ENCODE measurements around the gene SCAF11. TPM values are rescaled to one million over a fixed set of nuclear protein-coding genes. Genes with fewer than 3 reads are reported as not detected.

The SCAF11 gene
- total RNA-seq, 1 donor from 2014 or later = 64.8 TPM

DNA sequence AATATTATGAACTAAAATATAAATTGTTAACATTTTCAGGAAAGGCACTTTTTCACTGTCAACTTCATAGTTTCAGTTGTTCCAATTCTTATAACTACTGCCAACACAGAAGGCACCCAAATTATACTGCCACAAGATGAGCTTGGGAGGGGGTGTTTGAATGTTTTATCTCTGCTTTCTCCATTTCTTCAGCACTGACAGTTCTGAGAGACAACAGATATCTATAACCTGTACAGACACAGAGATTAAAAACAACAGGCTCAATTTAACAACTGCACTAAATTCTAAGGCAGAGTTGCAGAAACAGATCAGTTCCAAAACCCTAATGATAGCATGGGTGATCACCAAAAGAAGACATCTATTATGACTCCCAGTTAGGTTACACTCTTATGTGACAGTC, 12.8 kb downstream of the SCAF11 start:
- no peak for ATAC-seq

DNA sequence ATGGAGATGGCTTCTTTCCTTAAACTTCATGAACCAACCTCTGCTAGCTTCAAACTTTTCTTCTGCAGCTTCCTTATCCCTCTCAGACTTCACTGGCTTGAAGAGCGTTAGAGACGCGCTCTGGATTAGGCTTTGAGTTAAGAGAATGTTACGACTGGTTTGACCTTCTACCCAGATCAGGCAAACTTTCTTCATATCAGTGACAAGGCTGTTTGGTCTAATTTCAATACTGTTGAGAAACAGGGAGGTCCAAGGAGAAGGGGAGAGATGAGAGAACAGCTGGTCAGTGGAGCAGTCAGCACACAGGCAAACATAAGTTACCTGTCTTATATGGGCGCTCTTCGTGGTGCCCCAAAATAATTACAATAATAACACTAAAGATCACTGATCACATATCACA, 14.9 kb downstream of the SCAF11 start:
- ATAC-seq = no peak

DNA sequence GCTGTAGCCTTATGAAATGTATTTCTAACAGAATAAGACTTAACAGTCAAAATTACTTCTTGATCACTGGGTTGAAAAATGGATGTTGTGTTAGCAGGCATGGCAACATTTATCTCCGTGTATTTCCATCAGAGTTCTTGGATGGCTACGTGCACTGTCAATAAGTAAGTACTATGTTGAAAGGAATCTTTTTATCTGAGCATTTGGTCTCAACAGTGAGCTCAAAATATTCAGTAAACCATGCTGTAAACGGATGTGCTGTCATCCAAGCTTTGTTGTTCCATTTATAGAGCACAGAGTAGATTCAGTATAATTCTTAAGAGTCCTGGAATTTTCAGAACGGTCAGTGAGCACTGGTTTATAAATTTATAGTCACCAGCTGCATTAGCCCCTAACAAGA, 15.5 kb downstream of the SCAF11 start:
- ATAC-seq = no peak

- no peak for ATAC-seq
Observed at GRCh38 chr12:45974171-45974719, 16.1 kb downstream of the SCAF11 start.

- ATAC-seq = no peak
Observed at GRCh38 chr12:45973526-45973925, 16.8 kb downstream of the SCAF11 start.

DNA sequence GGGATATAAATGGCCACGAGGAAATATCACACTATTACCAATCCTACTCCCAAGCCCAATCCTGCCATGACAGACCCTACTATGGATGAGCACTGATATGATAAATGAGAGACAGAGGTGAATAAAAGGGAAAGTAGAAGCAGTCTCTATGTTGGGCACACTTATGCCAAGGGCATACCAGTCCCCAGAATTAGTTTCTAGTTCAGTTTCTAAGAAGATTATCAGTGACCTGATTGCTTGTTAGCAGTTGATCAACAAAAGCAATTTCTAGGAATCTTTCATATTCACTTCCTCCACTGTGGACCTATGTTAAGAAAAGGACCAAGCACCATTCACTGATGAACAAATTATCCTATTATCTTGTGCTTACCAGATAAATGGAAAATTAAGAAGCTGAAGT, 20.0 kb downstream of the SCAF11 start:
- ATAC-seq = no peak

DNA sequence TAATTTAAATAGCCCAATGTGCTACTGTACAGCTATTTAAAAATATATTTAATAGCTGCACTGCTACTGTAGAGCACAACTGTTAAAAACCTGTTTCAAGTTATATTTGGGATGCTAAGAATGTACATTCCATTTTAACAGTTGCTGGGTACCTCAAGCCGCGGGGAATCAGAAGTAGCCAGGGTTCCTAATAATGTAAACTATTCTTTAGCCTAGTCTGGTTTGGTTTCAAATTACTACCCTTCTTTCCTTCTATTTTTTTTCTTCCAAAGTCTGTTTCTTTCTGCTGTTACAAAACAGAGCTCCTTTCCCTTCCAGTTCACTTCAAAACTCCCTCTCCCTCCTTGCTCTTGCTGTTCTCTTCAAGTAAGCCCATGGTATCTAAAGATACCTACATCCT, 21.3 kb downstream of the SCAF11 start:
- no peak for ATAC-seq

- no peak for ATAC-seq
Observed at GRCh38 chr12:45966486-45966885, 23.9 kb downstream of the SCAF11 start.

- no peak for ATAC-seq
Observed at GRCh38 chr12:45962553-45963325, 27.6 kb downstream of the SCAF11 start.

- ATAC-seq = no peak
Observed at GRCh38 chr12:45959728-45960127, 30.6 kb downstream of the SCAF11 start.

- ATAC-seq = no peak
Observed at GRCh38 chr12:45959025-45959424, 31.3 kb downstream of the SCAF11 start.

- no peak for ATAC-seq
Observed at GRCh38 chr12:45948546-45948945, 41.8 kb downstream of the SCAF11 start.

- no peak for ATAC-seq
Observed at GRCh38 chr12:45946435-45946834, 43.9 kb downstream of the SCAF11 start.

- ATAC-seq = no peak
Observed at GRCh38 chr12:45944771-45945170, 45.6 kb downstream of the SCAF11 start.

GRCh38 chr12:45939759-45940158, 50.6 kb downstream of the SCAF11 start:
- ATAC-seq = no peak

DNA sequence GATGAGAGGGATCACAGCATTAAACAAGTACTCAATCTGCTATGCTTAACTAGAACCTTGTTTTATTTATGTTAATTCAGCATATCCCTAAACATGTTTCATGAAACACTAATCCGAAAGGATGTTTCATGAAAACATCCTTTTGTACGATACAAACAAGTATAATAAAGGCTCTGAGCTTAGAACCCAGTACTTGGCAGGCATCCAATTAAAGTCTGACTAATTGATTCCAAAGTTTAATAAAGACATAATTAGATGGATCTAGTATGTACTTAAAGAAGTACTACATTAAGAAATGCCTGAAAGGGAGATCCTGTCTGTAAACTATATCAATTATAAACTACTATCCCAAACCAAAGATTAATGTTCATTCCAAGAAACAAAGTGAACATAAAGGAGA, 51.8 kb downstream of the SCAF11 start:
- ATAC-seq = no peak

GRCh38 chr12:45934956-45935355, 55.4 kb downstream of the SCAF11 start:
- no peak for ATAC-seq

DNA sequence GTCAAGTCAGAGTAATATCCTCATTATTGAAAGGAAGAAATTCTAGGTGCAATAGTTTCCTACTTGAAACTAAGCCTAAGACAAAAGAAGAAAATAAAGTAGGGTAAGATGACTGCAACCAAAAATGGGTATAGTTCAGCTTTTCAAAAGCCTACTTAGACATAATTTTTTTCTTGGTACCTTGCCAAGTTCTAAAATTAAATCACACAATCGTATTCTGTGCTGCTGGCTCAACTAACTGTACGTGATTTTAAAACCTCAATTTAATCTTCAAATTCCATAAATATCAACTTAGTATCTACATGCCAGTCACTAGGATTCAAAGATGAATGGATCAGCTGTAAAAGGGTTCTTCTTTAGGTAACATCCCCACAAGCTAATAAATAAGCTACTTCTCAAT, 56.9 kb downstream of the SCAF11 start:
- no peak for ATAC-seq

DNA sequence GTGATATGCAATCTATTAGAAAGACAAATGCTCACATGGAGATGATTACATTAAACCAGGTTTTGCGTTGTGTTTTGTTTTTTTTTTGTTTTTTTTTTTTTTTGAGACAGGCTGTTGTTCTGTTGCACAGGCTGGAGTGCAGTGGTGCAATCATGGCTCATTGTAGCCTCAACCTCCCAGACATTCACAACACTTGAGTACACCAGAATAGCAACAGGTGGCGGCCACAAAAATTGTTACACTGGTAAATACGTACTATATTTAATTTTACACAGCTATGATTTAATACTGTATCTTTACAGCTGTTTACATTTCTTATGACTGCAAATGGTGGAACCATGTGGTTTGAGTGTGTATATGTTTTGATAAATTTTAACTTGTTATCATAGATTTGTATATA, 60.0 kb downstream of the SCAF11 start:
- no peak for ATAC-seq

DNA sequence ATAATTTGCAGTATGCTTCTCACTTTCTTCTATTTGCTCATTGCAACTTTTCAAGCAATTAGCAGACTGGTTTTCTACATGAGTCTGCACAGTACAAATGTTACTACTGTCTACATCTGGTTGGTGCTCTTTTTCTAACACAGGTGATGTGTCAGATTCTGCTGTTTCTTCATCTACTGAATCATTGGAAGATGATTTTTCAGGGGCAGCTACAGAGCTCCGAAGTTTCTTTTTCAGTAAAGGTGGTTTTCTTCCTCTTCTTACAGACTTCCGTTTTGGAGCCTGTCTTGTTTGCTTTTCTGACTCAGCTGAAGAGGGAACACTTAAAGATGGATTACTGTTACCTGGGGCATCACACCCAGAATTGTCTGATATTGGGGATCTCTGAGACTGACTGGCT, 62.1 kb downstream of the SCAF11 start:
- ATAC-seq = no peak

GRCh38 chr12:45918818-45919217, 71.6 kb downstream of the SCAF11 start:
- ATAC-seq = no peak

- ATAC-seq = peak; percentile 33
Observed at GRCh38 chr12:45915405-45915804, 75.0 kb downstream of the SCAF11 start.

GRCh38 chr12:45914090-45914489, 76.3 kb downstream of the SCAF11 start:
- ATAC-seq = peak; percentile 27

DNA sequence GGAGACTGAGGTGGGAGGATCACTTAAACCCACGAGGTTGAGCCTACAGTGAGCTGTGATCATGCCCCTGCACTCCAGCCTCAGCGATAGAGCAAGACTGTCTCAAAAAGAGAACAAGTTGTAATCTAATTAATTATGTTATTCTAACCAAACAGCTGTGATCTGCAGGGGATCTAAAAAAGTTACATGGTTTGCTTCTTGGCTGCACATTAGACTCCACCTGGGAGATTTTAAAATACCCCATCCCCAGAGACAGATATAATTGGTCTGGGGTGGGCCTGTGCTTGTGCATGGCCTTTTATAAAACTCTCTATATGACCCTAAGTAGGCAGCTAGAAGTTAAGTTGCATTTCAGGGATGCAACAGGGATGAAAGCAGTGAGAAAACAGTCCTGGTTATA, 76.7 kb downstream of the SCAF11 start:
- no peak for ATAC-seq

DNA sequence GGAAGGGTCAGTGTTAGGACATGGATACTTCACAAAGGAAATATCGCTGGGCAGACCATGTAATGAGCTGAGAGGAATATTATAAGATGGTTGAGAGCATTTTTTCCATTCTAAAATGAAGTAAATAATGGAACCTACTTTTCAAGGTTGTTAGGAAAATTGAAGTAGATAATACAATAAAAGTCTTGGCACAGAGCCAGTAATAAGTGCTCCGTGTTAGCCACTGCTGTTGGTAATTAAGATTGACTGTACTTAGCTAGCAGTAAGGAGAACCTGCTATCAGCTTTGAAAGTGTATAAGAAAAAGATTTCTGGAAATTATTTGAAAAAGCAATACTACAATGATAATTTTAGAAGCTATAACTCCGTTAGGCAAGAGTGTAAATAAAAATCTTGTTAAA, 77.6 kb downstream of the SCAF11 start:
- no peak for ATAC-seq

All from esophagus mucosa (tissue), 1 donor.